ENCODE results near the gene AGTRAP.

DNA sequence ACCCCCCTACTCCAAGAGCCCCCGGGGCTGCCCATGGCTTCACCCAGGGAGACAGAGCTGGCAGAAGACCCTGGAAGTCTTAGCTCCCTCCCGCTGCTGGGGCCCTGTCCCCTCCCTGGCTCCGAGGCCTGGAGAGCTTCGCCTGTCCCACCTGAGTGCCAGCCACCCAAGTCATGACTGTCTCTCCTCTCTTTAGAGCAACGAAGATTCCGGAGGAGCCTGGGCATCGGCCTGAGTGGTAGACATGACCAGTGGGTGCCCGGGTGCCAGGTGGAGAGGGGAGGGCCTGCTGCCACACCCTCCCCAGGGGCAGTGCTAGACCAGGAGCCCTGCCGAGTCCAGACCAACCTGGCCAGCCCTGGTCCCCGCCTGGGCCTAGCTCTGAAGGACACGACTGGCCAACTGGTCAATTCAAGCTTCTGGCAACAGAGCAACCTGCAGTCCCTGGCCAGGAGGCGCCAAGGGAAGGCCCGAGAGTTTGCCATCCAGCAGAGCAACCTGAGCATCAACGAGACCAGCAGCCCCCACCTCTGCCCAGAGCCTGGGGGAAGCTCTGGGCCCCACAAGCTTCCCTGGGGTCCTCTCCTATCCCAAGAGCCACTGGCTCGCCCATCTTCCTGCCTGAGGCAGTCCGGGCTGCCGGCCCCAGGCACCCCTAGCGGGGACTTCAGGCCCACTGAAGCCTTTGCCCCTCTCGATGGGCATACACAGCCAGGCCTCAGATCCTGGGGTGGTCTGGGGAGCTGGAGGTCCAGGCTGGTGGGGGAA is 29.9 kb downstream of the AGTRAP start:
- TF ChIP-seq, protein P1, sequence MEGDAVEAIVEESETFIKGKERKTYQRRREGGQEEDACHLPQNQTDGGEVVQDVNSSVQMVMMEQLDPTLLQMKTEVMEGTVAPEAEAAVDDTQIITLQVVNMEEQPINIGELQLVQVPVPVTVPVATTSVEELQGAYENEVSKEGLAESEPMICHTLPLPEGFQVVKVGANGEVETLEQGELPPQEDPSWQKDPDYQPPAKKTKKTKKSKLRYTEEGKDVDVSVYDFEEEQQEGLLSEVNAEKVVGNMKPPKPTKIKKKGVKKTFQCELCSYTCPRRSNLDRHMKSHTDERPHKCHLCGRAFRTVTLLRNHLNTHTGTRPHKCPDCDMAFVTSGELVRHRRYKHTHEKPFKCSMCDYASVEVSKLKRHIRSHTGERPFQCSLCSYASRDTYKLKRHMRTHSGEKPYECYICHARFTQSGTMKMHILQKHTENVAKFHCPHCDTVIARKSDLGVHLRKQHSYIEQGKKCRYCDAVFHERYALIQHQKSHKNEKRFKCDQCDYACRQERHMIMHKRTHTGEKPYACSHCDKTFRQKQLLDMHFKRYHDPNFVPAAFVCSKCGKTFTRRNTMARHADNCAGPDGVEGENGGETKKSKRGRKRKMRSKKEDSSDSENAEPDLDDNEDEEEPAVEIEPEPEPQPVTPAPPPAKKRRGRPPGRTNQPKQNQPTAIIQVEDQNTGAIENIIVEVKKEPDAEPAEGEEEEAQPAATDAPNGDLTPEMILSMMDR (IDR thresholded peaks at IDR 0.05), result no peak
- TF ChIP-seq POLR2A (IDR thresholded peaks at IDR 0.05), result no peak

Data from lower leg skin (tissue), 3 donors.